GM12872 (cell line): Measurements from ENCODE around the gene DIO1.

Experiments
- TF ChIP-seq, protein P1 (sequence below): IDR thresholded peaks from 3 replicates; pipeline ENCODE4 v1.5.1; 2011; ENCODE audit warnings: low read depth, mild to moderate bottlenecking, low read length, moderate library complexity; ENCODE audit not compliant: insufficient read depth

The DIO1 gene

DNA sequence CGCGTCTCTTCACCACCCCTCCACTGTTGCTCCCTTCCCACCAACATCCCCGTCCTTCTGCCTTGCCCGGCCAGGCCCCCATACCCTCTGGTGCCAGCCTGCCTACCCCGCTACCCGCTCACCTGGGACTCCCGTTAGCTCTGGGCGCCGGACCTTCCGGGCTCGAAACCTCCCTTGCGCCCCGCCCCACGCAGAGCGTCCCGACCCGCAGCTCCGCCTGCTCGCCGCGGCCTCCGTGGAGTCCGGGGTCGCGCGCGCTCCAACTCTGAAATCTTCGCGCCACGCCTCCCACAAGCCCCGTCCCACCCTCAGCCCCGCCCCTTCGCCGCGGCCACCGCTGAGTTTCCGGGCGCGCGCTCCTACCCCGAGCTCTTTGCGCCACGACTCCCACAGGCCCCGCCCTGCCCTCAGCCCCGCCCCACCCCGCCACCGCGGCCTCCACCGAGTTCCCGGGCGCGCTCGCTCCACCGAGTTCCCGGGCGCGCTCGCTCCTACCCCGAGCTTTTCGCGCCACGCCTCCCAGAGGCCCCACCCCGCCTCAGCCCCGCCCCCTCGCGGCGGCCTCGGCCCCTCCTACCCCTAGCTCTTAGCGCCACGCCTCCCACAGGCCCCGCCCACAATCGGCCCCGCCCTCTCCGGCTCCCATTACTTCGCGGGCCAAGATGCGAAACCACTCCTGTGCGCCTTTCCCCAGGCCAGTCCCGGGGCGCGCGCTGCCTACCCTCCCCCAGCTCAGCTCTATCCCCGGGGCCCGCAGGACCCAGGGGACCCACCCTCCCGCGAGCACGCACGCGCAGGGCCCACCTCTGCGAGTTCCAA lies 51.7 kb downstream of the DIO1 start, which contains the start of gene IFT25:
TSS of gene IFT25 (minus strand) at position 267 of the 819 bp plus-strand sequence. CDS start 5,617 bp downstream, outside the sequence.
- TF ChIP-seq, protein P1, sequence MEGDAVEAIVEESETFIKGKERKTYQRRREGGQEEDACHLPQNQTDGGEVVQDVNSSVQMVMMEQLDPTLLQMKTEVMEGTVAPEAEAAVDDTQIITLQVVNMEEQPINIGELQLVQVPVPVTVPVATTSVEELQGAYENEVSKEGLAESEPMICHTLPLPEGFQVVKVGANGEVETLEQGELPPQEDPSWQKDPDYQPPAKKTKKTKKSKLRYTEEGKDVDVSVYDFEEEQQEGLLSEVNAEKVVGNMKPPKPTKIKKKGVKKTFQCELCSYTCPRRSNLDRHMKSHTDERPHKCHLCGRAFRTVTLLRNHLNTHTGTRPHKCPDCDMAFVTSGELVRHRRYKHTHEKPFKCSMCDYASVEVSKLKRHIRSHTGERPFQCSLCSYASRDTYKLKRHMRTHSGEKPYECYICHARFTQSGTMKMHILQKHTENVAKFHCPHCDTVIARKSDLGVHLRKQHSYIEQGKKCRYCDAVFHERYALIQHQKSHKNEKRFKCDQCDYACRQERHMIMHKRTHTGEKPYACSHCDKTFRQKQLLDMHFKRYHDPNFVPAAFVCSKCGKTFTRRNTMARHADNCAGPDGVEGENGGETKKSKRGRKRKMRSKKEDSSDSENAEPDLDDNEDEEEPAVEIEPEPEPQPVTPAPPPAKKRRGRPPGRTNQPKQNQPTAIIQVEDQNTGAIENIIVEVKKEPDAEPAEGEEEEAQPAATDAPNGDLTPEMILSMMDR: no peak

- TF ChIP-seq, protein P1: peak; percentile 20; the same call in 1 of the 3 replicates
Observed at GRCh38 chr1:53946252-53947171, 52.5 kb downstream of the DIO1 start, which contains the start of gene LRRC42. LRRC42 (plus strand) TSS chr1:53946350; CDS start chr1:53952000, 5,650 bp downstream.

- TF ChIP-seq, protein P1: no peak
Observed at GRCh38 chr1:53947172-53947907, 53.4 kb downstream of the DIO1 start.

DNA sequence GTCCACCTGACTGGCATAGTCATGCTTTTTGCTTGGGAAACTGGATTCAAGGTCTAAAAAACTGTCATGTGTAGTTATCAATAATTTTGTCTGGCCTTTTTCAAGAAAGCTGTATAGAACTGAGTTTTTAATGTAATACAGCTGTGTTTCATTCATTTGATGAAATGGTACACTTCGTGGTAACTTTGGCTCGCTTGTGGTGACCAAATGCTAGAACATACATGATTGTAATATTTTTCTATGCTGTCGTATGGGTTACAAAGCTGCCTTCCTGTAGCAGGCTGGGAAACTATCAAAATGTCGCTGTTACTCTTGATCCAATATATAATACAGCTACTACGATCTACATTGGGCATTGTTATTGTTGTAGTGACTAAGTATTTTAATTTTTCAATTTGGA lies 54.3 kb downstream of the DIO1 start:
- TF ChIP-seq, protein P1: no peak

DNA sequence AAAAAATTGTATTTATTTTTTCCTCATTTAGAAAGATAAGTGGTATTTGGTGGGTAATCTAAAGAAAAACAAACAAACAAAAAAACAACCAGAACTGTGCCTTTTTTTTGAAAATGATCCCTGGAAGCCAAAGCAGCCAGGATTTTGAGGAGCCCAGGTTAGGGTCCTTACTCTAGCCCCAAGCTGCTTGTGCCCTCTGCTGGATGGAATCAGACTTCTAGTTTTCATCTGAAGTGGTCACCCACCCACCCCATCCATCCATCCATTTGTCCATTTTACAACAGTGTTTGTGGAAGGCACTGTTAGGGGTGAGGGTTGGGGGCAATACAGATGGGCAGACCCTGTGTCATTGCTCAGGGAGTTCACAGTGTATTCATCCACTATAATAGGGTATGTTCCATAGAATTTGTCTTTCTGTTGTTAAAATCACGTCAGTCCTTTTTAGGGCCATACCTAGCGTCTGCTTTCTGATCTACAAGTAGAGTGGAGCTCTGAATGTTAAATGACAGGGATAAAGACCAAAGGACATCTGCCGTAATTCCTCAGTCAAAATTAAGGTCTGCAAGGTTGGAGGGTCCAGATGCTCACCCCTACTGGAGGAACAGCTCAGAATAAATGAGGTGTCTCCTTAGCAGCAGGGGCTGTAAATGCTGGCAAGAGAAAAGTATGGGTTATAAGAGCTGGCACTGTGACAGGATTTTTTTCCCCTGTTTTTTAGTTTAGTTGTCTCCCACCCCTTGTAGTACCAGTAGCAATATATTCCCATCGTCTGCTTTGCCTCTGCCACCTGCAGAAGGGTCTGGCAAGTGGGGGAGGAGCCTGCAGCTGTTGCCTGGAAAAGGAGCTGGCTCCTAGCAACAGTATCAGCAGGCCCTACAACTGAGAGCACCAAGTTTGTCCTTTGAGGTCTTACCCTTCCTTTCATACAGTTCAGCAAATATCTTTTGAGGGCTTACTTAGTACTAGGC lies 55.3 kb downstream of the DIO1 start:
- TF ChIP-seq, protein P1: peak; percentile 69

- TF ChIP-seq, protein P1: no peak
Observed at GRCh38 chr1:53951697-53952096, 57.7 kb downstream of the DIO1 start.
